HG03064 (cell line): ENCODE data around the gene YKT6.

Experiments
- ATAC-seq: cut with Tn5 transposase; IDR thresholded peaks from one replicate; pipeline ENCODE4 v1.9.1; 2021; ENCODE audit warnings: low read depth; ENCODE audit not compliant: unreplicated experiment

YKT6 gene

GRCh38 chr7:44216521-44217222 is 15.9 kb downstream of the YKT6 start:
- no peak for ATAC-seq

DNA sequence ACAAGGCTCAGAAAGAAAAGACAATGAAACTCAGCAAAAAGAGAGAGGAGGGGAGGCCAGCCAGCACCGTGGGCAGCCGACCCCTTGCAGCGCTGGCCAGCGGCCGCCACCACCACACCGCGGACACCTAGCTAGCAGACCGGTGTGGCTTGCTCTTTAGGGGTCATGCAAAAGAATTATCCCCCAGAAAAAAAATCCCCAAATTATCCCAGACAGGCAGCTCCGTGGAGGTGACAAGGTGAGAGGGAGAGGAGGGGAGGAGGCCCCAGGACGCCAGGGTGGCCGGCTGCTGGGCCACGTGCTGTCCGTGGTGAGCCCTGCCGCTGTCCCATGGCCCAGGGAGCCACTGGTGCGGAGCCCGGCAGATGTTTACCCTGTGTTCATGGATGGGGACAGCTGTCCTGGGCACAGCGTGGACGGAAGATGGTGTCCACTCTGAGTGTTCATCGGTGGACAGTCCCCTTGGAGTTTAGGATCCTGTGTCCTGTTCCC is 16.5 kb downstream of the YKT6 start:
- no peak for ATAC-seq

DNA sequence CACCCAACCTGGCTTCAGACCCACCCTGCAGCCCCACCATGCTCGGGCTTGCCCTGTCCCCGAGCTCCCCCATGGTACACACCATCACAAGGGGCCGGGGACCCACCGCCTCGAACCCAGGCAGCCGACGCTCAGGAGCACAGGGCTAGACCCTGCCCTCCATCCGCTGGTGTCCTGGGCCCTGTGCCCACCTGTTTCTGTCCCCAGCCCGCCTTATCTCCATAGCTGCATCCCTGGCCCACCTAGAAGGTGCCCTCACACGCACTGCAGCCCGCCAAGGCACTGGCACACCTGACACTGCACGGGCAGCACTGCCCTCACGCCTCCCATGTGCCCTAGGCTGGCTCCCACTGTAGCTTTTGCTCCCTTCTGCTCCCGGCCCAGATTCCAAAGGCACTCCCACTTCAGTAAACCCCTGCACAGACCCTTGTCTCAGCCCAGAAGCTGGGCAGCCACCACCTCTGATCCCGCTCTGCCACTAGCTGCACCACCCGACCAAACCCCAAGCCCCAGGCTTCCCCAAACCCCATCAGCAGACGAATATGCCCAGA is 17.1 kb downstream of the YKT6 start:
- no peak for ATAC-seq

DNA sequence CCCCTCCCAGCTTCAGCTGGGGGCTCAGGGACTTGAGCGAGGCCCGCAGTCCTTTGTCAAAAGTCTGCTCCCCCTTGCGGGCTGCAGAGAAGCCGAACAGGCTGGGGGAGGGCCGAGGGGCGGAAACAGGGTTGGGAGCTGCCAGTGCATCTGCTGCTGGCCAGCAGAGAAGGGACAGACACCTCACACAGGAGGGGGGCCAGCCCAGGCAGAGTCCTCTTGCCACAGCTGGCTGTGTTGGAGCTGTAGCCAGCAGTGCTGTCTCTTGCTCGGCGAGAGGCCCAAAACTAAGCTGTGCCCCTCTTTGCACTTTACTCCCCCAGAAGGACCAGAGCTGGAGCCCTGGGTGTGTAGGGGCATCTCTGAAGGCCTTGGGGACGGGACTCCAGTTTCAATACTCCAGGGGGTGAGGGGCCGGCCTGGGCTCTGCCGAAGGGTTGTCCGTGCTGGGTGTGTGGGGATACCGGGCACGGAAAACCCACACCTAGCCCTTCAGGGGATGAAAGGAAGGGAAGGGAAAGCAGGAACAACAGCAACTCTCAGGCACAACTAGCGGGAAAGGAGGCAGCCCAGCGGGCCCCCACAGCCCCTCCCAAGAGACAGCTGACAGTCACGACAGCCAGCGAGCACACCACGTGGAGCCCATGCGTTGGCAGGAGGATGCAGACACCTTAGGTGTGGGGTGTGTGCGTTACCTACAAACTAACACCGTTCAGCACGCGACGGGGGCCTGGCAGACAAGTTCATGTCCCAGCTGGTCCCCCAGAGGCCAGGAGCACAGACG is 17.8 kb downstream of the YKT6 start:
- ATAC-seq: no peak

GRCh38 chr7:44219371-44220045 is 18.7 kb downstream of the YKT6 start:
- ATAC-seq: no peak

DNA sequence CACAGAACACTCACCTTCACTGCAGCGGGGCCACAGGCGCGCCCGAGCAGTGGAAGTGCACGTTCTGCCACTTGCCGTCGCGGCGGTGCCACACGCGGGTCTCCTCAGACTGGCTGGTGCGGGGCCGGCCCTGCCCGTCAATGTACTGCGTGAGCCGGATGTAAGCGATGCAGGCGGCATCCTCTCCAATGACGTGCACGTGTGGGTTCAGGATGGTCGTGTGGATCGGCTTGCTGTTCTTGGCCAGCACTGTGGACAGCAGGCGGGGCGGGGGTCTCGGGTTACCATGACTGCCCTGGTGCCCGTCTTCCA is 19.2 kb downstream of the YKT6 start:
- no peak for ATAC-seq

DNA sequence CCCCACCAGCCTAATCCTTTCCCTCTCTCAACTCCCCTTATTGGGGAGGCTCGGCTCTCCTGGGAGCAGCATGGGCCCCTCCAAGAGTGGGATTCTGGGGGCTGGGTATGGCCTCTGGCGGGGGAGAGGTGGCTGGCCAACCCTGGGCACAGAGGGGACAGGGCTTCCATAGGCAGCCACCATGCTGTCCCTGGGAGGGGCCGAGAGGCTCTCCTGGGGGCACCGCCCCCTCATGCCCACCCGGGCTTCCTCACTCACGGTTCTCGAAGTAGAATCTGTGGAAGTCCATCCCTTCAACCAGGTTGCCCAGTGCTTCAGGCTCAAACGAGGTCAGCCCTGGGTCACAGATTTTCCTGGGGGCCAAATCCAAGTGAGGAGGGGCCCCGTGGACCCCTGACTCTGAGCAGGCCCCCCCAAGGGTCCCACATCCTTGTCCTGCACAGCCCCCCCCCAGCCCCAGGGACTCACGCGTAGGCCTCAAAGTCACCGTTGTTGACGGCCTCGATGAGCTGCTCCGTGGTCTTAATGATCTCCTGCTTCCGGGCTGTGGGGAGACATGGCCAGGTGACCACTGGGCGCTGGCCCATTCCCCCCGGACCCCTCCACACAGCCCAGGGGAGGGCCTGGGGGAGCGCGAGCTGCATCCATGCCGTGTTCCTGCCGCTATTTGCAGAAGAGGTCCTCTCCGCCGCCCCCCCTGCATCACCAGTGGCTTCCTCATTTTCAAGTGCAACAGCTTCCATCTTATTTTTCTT is 19.8 kb downstream of the YKT6 start:
- ATAC-seq: no peak

- ATAC-seq: no peak
Measured at GRCh38 chr7:44221231-44221791, 20.5 kb downstream of the YKT6 start.

DNA sequence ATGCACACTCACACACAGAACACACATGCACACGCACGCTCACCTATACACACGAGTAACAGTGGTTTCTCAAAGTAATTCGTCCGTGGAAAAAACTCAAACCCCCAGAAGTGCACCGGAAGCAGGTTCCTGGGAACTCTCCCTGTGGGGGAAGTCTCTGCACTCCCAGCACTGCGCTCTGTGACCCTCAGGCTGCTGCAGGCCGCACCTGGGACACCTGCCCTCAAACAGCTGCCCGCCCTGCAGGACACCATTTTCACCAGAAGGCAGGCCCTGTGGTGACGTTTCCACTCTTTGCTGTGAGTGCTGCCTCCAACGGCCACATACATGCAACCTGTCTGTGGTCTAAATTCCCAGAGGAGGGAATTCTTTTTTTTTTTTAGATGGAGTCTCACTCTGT is 21.3 kb downstream of the YKT6 start:
- no peak for ATAC-seq

GRCh38 chr7:44222776-44223261 is 22.0 kb downstream of the YKT6 start:
- ATAC-seq: no peak

DNA sequence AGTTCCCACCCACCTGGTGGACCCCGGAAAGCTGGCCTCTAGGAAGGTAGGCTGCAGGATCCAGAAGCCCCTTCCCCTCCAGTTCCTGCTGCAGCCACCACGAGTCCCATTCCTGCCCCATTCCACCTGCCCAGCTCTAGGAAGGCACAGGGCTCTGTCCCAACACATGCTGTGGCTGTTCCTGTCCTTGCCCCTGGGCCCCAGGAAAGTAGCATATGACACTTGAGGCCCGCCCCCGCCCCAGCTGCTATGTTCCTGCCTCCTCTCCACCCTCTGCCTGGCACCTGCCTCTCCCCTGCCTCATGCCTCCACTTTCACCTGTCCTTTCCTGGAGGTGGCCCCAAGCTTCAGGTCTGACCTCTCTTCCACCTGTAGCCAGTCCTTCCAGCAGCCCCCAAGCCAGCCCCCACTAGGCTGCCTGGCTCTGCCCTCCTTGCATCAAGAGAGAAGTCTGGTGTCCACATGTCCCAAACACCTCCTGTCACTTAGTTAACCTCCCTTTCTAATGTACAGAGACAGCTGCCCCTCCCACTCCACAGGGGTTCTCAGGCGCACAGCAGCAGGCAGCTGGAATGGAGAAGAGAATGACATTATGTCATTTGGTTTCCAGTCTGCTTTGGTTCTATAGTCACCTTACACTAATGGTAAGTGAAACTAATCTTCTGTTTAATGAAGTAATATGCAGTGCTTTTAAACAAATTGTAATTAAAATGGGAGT is 22.7 kb downstream of the YKT6 start:
- no peak for ATAC-seq

DNA sequence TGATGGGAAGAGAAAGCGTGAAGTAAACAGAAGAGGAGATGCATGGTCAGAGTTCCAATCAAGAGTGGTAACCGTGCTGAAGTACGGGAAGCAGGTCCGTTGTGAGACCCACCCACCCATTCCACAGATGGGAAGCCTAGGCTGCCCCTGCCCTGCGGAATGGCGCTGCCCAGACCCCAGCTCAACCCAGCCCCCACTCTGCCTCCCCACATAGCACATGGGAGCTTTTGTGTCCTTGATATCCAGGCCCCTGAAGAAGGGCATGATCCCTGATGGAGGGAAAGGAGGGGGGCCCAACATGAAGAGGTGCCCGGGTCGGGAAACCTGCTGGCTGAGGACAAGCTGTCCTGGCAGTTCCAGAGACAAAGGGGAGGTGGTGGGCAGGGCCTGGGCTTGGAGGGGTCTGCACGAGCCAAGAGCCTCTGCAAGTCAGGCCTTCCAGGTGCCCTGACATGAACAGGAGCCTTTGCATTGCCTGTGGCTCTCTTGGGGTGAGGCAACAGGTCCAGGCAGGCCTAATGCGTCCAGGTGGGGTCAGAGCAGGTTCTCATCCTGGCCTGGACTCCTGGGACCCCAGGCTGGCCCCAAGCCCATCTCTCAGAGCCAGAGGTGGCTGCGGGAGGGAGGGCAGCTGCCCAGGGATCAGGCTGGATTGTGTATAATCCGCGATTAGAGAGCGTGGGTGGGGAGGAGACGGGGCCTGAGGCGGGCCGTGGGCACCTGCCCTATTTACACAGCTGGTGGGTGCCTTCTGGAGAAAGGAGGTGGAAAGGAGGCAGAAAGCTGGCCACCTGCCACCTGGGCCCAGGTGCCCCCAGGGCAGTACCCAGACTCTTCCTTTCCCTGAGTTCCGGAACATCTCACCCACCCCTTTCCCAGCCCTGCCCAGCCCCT is 23.5 kb downstream of the YKT6 start:
- ATAC-seq: no peak

GRCh38 chr7:44224974-44225565 is 24.3 kb downstream of the YKT6 start:
- no peak for ATAC-seq

DNA sequence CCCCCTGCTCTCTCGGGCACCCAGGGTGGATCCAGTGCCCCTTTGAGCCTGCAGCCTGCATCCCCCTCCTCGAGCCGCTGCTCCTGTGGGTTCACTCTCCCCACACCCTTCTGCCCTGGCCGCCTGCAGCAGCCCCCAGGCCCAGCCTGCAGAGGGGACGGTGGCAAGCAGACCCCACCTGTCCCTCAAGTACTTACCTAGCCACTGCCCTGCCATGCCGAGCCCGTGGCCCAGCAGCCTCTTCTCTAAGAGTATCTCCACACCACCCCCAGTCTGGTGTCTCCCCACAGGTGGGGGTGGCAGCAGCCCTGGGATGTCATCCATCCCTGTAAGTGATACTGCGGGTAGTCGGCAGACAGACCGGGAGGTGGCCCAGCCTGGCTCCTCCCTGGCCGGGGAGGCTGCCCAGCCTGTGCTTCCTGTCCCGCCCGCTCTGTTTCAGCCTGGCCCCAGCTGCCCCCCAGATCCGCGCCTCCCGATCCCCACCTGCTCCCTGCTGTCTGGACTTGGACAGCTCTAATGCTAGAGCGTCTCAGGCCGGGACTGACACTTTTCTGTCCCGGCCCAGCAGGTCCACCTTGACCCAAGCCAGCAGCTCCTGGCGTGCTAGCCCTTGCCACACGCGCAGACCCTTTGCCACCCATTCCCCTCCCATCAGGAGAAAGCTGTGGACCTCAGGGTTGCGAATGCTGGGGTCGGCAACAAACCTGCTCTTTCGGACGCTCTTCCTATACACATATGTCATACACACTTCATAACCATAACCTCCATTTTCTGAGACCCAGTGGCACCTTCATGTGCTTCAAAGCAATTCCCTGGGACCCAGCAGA is 25.0 kb downstream of the YKT6 start:
- no peak for ATAC-seq

GRCh38 chr7:44226396-44226753 is 25.6 kb downstream of the YKT6 start:
- ATAC-seq: no peak

DNA sequence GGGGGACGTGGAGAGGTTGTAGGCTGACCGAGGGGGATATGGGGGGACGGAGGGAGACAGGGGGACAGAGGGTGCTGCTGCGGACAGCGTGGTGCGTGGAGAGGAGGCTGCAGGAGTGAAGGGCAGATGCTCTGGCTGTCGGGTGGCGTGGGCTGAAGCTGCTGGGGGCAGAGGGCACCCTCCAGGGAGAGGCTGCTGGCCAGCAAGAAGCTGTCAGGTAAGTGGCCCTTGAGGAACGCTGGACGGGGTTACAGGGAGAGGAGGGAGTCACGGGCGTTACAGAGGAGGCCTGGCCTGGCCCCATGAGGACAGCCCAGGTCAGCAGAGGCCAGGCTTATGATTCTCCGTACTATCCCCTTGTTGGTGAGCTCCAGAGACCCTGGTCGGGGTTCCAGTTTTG is 27.1 kb downstream of the YKT6 start:
- ATAC-seq: no peak

GRCh38 chr7:44228571-44229350 is 28.0 kb downstream of the YKT6 start:
- no peak for ATAC-seq
